Hepatic stellate cell (primary cell): Measurements from ENCODE around the gene PTPRD.

Experiments
- DNase-seq: peaks from one replicate; pipeline ENCODE4 v3.0.0; 2011; ENCODE audit warnings: low spot score

The PTPRD gene

DNA sequence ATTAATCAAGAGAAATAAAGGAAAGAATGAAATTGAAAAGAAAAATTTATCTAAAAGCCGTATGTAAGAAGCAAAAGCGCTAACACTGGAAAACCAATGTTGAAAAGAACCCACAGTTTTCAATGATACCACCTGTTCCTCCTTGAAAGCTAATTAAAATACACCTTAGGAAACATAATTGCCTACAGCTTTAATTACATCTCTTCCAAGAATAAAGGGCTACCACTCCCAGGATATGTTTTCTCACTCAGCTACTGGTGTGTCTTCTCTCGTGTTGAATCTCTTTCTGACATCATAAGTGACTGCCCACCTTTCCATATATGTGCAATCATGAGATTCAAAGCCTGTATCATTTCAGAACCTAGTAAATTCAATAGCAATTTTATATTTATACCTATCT is 1932.6 kb downstream of the PTPRD start:
- DNase-seq: no peak

DNA sequence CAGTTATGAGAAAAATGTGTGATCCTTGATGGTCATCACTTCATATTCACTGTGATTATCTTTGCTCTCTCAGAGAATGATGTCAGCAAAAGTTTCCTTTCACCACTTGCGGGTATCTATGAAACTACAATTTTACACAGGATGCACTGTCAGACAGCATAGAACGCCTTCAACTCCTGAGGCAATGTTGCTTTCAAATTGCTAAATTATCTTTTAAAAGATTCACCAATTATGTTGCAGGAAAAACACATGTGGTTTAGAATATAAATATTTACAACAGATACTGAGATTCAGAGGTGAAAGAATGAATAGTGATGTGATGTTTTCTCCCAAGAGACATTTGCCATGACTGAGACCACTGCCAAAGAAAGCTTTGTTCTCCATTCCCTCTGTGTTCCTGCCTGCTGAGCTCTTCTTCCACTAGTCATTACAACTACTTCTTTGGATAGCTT is 1933.4 kb downstream of the PTPRD start:
- DNase-seq: no peak

DNA sequence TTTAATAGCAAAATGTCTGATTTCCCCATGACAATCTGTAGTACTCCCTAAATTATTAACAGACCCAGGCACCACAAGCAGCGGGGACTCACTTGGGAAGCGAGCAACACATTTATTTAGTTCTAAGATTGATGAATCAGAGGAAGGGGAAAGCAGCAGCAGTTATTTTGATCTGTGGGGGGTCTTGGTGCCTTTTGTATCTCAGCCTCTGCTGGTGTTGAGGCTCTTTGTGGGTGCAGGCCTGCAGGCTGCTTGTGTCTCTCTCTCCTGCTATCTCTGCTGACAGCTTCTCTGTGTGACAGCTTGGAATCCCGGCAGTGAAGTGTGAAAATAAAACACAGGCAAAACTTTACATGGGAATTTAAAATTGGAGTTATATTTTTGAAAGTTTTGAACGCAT is 1935.1 kb downstream of the PTPRD start:
- DNase-seq: no peak

DNA sequence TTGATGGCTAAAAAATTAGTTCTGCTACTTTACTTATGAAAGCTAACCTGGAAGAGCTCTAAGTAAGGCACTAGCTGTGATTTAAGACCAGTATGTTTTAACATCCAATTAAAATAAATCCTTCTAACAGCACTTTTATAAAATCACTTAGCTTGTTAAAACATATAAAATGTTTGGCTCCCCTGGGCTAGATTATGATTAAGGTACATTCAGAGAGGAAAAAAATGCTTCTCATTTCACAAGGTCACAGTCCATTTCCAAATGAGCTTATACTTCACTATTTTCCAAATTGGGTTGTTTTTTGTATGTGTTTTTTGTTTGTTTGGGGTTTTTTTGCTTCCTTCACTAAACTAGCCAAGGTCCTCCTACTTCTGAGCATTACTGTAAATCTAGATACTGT is 1938.3 kb downstream of the PTPRD start:
- DNase-seq: no peak

DNA sequence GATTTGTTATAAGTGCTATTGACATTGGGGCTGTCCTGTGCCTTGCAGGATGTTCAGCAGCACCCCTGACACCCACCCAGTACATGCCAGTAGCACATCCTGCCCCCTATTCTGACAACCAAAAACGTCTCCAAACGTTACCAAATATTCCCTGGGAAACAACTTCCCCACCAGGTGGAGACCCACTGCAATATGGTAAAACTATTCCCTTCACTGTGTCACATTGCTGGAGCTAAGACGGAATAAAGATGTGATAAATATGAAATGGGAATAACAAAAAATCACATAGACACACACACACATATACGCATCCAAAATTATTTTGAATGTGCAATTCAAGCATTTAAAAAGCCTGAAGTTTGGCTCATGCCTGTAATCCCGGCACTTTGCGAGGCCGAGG is 1939.0 kb downstream of the PTPRD start:
- DNase-seq: no peak

DNA sequence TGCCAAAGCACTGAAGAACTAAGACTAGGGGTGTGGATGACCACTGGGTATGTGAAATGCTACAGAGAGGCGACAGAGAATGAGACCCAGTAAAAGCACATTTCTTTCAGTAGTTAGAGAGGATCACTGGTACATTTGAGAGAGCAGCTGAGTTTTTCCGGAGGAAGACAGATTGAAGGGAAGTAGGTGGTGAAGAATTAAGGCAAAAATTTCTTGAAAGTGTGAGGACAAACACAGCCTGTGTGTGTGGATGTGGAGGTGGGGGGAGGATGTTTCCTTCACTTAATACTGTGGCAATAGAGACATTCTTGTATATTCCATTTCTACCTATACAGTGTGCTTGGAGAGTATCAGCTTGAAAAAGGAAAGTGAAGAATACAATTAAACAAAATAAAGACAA is 1942.1 kb downstream of the PTPRD start:
- no peak for DNase-seq

DNA sequence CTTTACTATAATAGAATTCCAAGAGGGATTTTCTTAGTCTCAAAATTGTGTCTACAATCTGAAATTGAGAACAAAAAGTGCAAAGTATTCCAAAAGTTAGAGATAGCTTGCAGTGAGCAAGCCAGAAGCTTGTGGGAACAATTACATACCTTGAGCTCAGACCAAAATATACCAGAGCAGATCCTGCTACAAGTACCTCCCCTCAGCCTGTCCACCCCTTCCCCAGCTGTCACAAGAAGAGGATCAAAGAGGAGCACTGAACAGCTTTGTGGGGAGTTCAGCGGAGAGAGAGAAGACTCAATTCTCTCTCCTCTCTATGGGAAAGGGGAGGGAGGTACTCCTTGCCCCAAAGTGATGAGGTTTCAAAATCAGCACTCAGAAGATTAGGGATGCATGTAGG is 1944.1 kb downstream of the PTPRD start:
- no peak for DNase-seq

DNA sequence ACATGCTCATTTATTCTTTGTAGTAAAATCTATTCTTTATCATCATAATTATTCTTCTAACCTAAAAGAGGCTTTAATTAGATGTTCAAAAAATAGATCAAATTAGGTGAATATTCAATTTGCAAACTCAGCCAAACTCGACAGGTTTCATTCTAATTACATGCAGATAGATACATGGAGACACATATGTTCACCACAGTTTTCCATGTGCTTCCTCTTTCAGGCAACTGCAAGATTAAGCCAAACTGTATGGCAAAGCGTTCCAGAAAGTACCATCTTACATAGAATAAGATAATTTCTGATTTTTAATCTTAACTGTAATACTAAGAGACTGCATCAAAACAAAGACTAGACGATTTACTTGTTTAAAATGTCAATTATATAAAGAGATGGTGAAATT is 1944.6 kb downstream of the PTPRD start:
- DNase-seq: no peak

DNA sequence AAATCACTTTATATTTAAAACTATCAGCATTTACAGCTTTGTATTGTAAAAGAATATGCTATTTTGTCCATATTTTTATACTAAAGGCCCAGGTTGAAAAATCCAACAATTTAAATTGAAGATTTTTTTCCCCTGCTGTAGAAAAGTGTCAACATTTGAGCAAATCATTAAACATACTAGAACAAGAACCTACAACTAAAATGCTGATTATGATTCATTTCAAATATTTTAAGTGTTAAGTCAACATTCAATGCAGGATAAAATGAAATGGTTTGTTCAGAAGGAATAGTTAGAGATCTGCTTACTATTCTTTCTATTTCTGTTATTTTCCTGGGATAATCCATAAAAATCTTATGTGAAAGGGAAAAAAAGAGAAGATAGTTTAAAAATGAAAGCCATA is 1946.7 kb downstream of the PTPRD start:
- no peak for DNase-seq

DNA sequence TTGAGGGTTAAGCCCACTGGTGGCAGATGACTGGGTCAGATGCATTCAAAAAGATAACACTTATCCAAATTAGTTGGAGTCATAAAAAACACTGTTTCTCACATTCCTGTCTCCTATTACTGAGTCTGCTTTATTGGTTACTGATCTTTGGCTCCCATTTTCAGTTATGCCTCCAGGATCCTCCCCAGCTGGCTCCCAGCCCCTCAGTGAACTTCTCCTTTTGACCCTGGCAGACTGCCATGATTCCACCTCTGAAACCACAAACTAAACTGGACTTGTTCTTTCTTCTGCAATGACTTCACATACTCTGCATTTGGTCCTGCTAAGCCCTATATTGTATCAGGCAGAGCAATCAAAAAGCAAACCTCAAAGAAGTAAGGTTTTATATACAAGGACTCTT is 1952.4 kb downstream of the PTPRD start:
- no peak for DNase-seq

DNA sequence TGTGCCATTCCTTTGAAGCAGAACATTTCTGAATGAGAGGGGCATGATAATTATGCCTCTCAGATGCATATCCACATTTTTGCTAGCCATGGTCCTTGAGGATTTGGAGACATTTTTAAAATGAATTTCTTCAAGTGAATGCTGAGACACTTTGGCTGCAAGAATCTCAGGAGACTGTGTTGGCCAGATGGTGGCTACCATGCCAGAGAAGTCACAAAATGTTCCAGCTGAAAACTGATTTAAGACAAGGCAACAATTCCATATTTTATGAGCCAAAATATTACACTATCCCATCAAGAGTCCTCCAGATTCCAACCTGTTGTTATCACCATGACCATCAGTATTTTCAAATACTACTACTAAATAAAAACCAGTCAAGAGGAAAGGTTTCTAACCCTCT is 1953.7 kb downstream of the PTPRD start:
- DNase-seq: no peak

DNA sequence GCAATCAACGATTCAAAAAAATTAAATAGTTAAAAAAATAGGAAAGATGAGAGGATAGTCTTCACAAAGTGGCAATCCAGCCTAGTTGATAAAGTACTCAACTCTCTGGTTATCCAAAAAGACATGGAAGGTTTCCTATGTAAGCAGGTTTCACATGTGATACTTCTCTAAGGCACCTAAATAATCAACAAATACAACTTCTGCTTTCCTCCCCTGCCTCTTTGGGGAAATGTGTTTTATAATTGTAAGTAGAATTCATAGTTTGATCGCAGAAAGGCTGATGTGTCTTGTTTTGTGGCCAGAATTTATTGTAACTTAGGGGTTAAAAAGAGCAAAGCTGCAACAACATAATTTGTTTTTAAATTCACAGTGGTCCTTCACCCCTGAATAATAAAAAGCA is 1957.7 kb downstream of the PTPRD start:
- DNase-seq: no peak

DNA sequence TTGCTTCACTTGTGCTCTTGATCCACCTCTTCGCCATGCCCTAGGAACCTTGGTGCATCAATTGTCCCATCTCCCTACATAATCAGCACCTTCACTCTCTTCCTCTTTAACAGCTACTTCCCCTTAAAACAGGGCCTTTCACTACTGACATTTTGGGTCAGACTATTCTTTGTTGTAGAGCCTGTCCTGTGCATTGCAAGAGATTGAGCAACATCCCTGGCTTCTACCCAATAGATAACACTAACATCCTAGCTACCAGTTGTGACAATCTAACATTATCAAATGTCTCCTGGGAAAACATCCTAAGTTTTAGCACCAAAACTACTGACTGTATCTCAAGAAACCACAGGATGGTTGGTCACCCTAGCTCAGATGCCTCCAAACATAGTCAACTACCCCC is 1958.9 kb downstream of the PTPRD start:
- DNase-seq: no peak

DNA sequence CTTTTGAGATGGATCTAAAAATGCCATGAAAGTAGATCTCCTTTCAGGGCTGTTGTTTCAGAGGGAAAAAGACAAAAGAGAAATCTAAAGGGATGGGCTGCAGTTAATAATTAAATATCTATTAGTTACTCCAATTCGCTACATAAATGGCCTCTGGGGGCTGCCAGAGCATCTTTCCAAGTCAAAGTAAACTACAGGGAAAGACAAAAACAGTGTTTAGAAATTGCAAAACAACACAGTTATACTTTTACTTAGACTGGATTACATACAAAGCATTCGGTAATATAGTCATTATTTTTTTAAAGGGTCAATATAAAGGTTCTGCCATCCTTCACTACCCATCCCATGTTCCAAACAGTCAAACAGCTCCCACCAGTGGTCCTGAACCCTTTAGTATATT is 1959.7 kb downstream of the PTPRD start:
- DNase-seq: no peak

DNA sequence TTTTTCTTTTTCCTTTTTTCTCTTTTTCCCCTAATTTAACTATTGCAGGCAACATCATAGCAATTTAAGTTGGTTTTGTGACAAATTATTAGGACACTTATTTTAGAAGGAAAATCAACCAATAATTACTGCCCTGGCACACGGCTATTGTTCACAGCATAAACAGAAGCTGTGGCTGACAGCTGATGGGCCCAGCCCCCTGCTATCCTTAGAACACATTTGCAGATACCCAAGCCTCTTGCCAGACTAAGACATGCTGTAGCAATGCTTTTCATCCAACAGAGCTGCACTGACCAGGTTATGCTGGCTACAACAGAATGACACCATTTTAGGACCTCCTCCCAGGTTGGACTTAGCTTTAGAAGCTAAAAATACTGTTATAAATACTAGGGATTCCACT is 1960.5 kb downstream of the PTPRD start:
- DNase-seq: no peak

DNA sequence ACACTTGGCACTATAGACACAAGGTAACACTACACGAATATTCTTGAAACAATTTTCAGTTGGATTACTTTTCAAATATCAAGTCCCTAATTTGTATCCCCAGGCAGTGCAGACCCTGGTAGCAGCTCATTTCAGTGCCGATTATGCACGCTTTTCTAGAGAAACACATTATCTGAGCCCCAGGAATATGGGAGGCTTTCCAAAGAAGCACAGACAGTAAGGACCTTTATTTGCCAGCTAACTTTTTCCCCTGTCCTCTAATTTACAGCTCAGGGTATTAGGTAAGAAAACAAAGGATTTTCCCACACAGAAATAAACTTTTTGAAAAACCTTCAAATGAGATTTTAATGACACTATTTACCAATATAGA is 1961.0 kb downstream of the PTPRD start:
- no peak for DNase-seq

DNA sequence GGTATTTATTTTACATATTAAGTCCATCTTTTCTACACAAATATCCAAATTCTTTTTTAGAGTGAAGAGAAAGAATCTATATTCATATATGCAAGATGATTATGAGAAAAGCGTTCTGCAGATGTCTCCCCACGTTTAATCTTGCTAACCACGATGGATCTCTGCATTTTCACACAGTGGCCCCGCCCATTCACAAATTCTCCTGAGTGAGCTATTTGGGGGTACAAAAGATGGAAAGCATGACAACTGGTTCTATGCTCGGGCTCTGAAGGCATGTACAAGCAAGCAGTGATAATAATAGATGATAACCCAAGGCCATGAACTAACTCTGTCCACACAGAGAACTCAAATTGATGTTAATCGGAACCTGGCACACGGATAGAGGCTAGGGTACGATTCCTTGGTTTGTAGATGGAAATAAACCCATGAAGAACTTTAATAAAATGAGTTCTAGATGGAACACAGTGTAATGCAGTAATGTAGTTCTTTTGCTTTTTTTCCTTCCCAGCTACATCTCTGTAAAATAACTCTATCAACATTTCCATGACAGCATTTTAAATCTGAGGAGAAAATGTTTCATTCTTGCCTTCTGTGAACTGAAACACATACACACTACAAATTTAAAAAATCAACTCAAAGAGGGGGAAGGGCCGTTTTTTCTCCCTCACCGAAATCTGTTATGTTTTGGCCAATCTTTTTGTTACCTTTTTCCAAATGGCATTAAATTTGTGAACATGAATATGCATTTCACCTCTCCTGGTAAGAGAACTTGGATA is 1961.5 kb downstream of the PTPRD start:
- no peak for DNase-seq

DNA sequence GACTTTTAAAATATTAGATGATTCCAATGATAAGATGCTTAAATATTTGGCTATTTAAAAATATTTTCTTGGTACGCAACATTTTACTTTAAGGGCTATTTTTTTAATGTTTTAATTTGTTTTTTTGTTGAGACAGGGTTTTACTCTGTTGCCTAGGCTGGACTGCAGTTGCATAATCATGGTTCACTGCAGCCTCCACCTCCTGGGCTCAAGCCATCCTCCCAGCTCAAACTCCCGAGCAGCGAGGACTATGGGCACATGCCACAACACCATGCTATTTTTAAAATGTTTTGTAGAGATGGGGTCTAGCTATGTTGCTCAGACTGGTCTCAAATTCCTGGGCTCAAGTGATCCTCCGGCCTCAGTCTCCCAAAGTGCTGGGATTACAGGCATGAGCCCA is 1963.0 kb downstream of the PTPRD start:
- DNase-seq: no peak

DNA sequence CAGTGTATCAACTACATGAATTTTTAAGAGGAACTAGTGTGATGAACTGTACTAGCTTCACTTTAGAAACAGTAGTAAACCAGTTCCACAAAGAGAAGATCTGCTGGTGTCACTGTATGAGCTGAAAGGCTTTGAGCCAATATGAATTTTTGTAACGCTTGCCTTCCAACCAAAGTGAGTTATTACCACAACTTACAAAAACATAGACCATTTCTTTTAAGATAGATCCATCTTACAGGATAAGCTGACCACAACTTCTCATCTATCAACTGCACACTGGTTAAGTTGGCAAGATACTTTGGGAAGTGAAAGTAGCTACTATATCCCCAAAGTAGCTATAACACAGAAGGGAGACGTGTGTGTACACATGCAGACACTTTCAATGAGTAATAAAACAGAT is 1963.6 kb downstream of the PTPRD start:
- DNase-seq: no peak

DNA sequence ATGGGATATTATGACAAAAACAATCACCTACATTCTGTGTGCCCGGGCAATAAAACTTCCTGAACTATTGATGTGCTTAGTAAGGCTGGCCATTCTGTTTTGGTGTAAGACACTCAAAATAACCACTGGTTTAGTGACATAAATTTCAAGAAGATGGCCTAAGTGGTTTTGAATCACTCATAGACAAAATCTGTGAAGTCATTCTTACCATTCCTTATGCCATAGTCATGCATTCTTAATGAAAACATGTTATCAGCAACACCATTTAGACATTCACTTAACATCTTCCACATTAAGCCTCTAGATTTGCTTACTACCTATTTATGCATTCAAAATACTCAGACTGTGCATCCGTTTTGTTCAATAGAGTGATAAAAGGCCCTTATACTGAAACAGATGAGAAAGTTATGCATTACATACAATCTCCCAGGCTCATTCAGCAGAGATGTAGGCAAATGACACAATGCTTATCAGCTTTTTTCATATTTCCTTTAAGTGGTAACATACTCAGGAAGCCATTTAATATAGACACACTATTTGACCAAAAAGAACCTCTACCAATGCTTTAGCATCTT is 1964.4 kb downstream of the PTPRD start:
- DNase-seq: no peak

DNA sequence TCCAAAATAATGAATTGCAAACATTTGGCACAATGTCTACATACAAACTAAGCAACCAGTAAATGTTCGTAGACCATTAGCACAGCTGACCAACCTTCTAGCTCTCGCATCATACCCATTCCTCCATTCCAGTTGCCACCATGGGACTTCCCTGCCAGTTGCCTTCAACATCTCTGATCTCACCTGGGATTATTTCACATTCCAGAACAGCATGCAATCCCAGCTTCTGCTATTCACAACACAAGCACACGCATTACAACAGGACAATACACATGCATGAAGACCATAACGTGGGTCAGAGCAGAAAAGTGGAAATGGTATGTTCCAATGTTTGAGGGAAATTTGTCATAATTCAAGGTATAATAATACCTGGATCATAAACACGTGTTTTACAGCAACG is 1965.0 kb downstream of the PTPRD start:
- DNase-seq: no peak

DNA sequence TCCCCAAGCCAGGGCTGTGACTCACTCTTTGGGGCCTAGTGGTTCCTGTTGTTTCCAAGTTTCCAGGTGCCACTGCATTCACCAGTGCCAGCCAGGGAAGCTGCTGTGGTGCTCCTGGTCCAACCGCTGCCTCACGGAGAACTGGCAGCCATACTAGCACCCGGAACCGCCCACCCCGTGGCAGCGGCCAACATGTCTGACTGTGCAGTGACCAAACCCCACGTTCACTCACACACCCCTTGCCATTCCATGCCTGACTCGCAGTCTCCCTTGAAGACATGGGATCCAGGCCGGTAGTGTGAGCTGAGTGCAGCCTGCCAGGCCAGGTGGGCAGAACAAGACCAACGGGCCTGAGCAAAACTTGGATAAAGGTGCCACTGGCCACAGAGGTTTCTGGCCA is 1968.2 kb downstream of the PTPRD start:
- DNase-seq: no peak

DNA sequence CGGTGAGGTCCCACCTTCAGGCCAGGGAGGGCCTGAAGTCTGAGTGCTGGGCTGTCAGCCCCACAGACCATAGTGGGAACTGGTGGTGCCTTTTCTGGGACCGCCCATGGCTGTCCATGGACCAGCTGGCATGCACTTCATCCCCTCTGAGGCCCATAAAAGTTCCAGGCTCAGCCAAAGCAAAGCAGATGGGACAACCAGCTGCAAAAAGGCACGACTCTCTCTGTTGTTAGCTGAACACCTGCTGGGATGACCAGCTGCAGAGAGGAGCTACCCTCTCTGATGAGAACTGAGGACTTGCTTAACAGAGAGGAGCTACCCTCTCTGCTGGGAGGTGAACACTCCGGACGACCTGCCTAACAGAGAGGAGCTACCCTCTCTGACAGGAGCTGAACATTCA is 1968.9 kb downstream of the PTPRD start:
- DNase-seq: no peak

DNA sequence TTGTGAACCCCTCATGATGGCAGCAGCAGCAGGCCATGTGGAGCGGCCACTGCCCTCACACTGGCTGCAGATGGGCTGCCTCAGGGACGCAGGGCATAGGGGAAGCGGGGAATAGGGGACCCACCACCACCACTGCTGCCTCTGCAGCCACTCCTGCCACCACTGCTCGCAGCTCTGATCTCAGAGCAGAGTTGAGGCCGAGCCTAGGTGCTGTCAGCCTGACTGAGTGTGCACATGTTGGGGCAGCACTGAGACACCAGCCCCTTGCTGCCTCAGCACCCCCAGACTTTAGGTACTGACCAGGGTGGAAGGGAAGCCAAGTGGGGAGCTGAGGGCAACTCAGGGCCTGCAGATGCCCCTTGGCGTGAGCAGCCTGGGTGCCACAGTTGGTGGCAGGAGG is 1969.3 kb downstream of the PTPRD start:
- DNase-seq: no peak
